GM13977 (cell line): ENCODE results near the gene LYRM2.

Experiments used
- DNase-seq: peaks from one replicate; pipeline ENCODE4 v3.0.0; 2012; ENCODE audit warnings: low spot score
- CTCF ChIP-seq: IDR thresholded peaks from 2 replicates; pipeline ENCODE4 v1.5.1; 2012; ENCODE audit warnings: mild to moderate bottlenecking, control low read depth; ENCODE audit not compliant: insufficient read depth; ENCODE audit errors: extremely low read depth, missing control alignments
- in situ Hi-C: fragments of 300-500 bp; cut with MboI; formaldehyde crosslinking; loops from one replicate; pipeline ENCODE4 v1.12.0; 2022; ENCODE audit warnings: low sequenced_read_pairs, low pct_unique_long_range_greater_than_20kb, mixed read lengths, inconsistent platforms; ENCODE audit not compliant: unreplicated experiment

Gene LYRM2

GRCh38 chr6:89522778-89523177, 115.8 kb downstream of the LYRM2 start:
- in situ Hi-C loops: no loop called here
- DNase-seq: no peak
- no peak for TF ChIP-seq CTCF

- TF ChIP-seq CTCF: no peak
- in situ Hi-C loops: no loop called here
- DNase-seq: no peak
Measured at GRCh38 chr6:89520736-89521135, 117.8 kb downstream of the LYRM2 start.

- in situ Hi-C loops: no loop called here
Measured at GRCh38 chr6:89518352-89519055, 120.0 kb downstream of the LYRM2 start.

More at GRCh38 chr6:89518352-89519055, 120.0 kb downstream of the LYRM2 start:
- TF ChIP-seq CTCF: no peak
- no peak for DNase-seq
